ENCODE data around the gene MX2.

Gene MX2

GRCh38 chr21:41431788-41432548 lies 70.1 kb downstream of the MX2 start:
- no peak overlapping the region for H3K4me3 ChIP-seq (ENCODE audit: low read depth in 1 of 2, low read length in 2 of 2)
- H3K9ac ChIP-seq (ENCODE audit: low read depth in 1 of 2, low read length in 2 of 2), result no peak overlapping the region
- no peaks in the 10 kb centered on the region for H3K9me3 ChIP-seq (ENCODE audit: control insufficient read depth in 1 of 2, low read length in 2 of 2)
- H3K27ac ChIP-seq (ENCODE audit: low read depth, low read length), result no peak overlapping the region
- H3K36me3 ChIP-seq (ENCODE audit: control insufficient read depth in 1 of 2, insufficient read depth in 2 of 2, low read length in 2 of 2), result peaks cover 30 to 74% of the 10 kb centered on the region in 2 donors
- H3K4me1 ChIP-seq (ENCODE audit: control insufficient read depth in 1 of 2, insufficient read depth in 2 of 2, low read length in 2 of 2), result peaks cover 16% of the 10 kb centered on the region in 2 donors
- H3K27me3 ChIP-seq (ENCODE audit: control insufficient read depth in 1 of 2, insufficient read depth in 2 of 2, low read length in 2 of 2), result no peaks in the 10 kb centered on the region

GRCh38 chr21:41432562-41433460 lies 71.0 kb downstream of the MX2 start:
- no peaks in the 10 kb centered on the region for H3K9me3 ChIP-seq (ENCODE audit: control insufficient read depth in 1 of 2, low read length in 2 of 2)
- H3K9ac ChIP-seq (ENCODE audit: low read depth in 1 of 2, low read length in 2 of 2), result peak overlapping the region in 1 of 2 donors; percentile 14
- H3K4me3 ChIP-seq (ENCODE audit: low read depth in 1 of 2, low read length in 2 of 2), result no peak overlapping the region
- peaks cover 13 to 14% of the 10 kb centered on the region in 2 donors for H3K4me1 ChIP-seq (ENCODE audit: control insufficient read depth in 1 of 2, insufficient read depth in 2 of 2, low read length in 2 of 2)
- no peaks in the 10 kb centered on the region for H3K27me3 ChIP-seq (ENCODE audit: control insufficient read depth in 1 of 2, insufficient read depth in 2 of 2, low read length in 2 of 2)
- H3K36me3 ChIP-seq (ENCODE audit: control insufficient read depth in 1 of 2, insufficient read depth in 2 of 2, low read length in 2 of 2), result peaks cover 31 to 81% of the 10 kb centered on the region in 2 donors
- no peak overlapping the region for H3K27ac ChIP-seq (ENCODE audit: low read depth, low read length)

GRCh38 chr21:41433566-41433965 lies 71.7 kb downstream of the MX2 start:
- H3K36me3 ChIP-seq (ENCODE audit: control insufficient read depth in 1 of 2, insufficient read depth in 2 of 2, low read length in 2 of 2), result peaks cover 26 to 83% of the 10 kb centered on the region in 2 donors
- no peak overlapping the region for H3K27ac ChIP-seq (ENCODE audit: low read depth, low read length)
- peaks cover 13 to 14% of the 10 kb centered on the region in 2 donors for H3K4me1 ChIP-seq (ENCODE audit: control insufficient read depth in 1 of 2, insufficient read depth in 2 of 2, low read length in 2 of 2)
- no peaks in the 10 kb centered on the region for H3K9me3 ChIP-seq (ENCODE audit: control insufficient read depth in 1 of 2, low read length in 2 of 2)
- H3K9ac ChIP-seq (ENCODE audit: low read depth in 1 of 2, low read length in 2 of 2), result no peak overlapping the region
- no peak overlapping the region for H3K4me3 ChIP-seq (ENCODE audit: low read depth in 1 of 2, low read length in 2 of 2)
- no peaks in the 10 kb centered on the region for H3K27me3 ChIP-seq (ENCODE audit: control insufficient read depth in 1 of 2, insufficient read depth in 2 of 2, low read length in 2 of 2)

GRCh38 chr21:41435706-41436105 lies 73.9 kb downstream of the MX2 start:
- no peak overlapping the region for H3K9ac ChIP-seq (ENCODE audit: low read depth in 1 of 2, low read length in 2 of 2)
- H3K27me3 ChIP-seq (ENCODE audit: control insufficient read depth in 1 of 2, insufficient read depth in 2 of 2, low read length in 2 of 2), result no peaks in the 10 kb centered on the region
- peaks cover 24 to 81% of the 10 kb centered on the region in 2 donors for H3K36me3 ChIP-seq (ENCODE audit: control insufficient read depth in 1 of 2, insufficient read depth in 2 of 2, low read length in 2 of 2)
- H3K9me3 ChIP-seq (ENCODE audit: control insufficient read depth in 1 of 2, low read length in 2 of 2), result no peaks in the 10 kb centered on the region
- H3K4me3 ChIP-seq (ENCODE audit: low read depth in 1 of 2, low read length in 2 of 2), result no peak overlapping the region
- H3K4me1 ChIP-seq (ENCODE audit: control insufficient read depth in 1 of 2, insufficient read depth in 2 of 2, low read length in 2 of 2), result peaks cover 13 to 14% of the 10 kb centered on the region in 2 donors
- H3K27ac ChIP-seq (ENCODE audit: low read depth, low read length), result no peak overlapping the region

GRCh38 chr21:41437729-41438128 lies 75.9 kb downstream of the MX2 start:
- H3K4me1 ChIP-seq (ENCODE audit: control insufficient read depth in 1 of 2, insufficient read depth in 2 of 2, low read length in 2 of 2), result peaks cover 5 to 6% of the 10 kb centered on the region in 2 donors
- no peak overlapping the region for H3K9ac ChIP-seq (ENCODE audit: low read depth in 1 of 2, low read length in 2 of 2)
- H3K27ac ChIP-seq (ENCODE audit: low read depth, low read length), result no peak overlapping the region
- no peaks in the 10 kb centered on the region for H3K27me3 ChIP-seq (ENCODE audit: control insufficient read depth in 1 of 2, insufficient read depth in 2 of 2, low read length in 2 of 2)
- no peak overlapping the region for H3K4me3 ChIP-seq (ENCODE audit: low read depth in 1 of 2, low read length in 2 of 2)
- H3K9me3 ChIP-seq (ENCODE audit: control insufficient read depth in 1 of 2, low read length in 2 of 2), result no peaks in the 10 kb centered on the region
- H3K36me3 ChIP-seq (ENCODE audit: control insufficient read depth in 1 of 2, insufficient read depth in 2 of 2, low read length in 2 of 2), result peaks cover 37 to 82% of the 10 kb centered on the region in 2 donors

DNA sequence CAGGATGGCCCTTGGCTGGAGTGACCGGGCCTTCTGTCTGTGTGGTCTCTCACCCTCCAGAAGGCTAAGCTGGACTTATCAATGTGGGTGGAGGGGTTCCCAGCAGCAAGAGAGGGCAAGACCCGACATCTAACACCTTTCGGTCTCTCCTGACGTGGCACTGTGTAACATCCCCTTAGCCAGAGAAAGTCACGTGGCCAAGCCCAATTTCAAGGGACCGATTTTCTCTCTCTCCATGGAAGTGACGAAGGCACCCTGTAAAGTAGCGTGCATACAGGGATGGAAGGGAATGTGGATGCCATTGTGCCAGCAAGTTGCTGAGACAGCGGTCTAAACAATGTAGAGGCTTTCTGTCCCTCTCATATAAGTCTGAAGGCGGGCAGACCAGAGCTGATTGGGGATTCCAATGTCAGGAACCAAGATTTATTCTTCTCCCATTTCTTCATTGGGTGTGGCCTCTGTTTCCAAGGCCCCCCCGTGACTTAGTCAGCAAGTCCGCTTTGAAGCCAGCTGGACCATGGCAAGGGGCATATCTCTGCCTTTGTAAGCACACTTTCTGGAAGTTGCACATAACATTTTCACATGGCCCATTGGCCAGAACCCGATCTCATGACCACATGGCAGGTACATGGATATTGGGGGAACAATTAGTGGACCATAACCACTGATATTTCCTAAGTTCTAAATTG lies 76.7 kb downstream of the MX2 start:
- Histone ChIP-seq H3K9ac (ENCODE audit: low read depth in 1 of 2, low read length in 2 of 2) (no peak overlapping the region), H3K4me3 (ENCODE audit: low read depth in 1 of 2, low read length in 2 of 2) (no peak overlapping the region), H3K4me1 (ENCODE audit: control insufficient read depth in 1 of 2, insufficient read depth in 2 of 2, low read length in 2 of 2) (no peaks in the 10 kb centered on the region), H3K9me3 (ENCODE audit: control insufficient read depth in 1 of 2, low read length in 2 of 2) (no peaks in the 10 kb centered on the region), H3K27me3 (ENCODE audit: control insufficient read depth in 1 of 2, insufficient read depth in 2 of 2, low read length in 2 of 2) (no peaks in the 10 kb centered on the region), H3K27ac (ENCODE audit: low read depth, low read length) (no peak overlapping the region), H3K36me3 (ENCODE audit: control insufficient read depth in 1 of 2, insufficient read depth in 2 of 2, low read length in 2 of 2) (peaks cover 38 to 82% of the 10 kb centered on the region in 2 donors)

DNA sequence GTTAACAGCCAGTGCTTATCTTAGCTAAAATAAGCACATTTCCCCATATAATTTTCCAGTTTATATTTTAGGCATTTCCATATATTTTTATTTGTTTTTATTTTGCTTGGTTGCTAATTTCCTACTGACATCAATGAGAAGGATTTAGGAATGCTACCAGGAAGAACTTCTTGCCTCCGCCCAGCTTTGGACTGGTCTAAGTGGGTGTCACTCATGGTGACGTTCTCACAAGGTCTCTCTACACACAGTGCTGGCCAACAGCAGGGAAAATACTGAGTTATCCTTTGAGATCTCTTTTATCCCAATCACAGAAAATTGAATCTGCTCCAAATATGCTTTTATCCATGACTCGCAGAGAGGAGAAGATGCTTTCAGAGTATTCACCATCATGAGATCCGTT lies 77.4 kb downstream of the MX2 start:
- Histone ChIP-seq H3K27ac (ENCODE audit: low read depth, low read length) (no peak overlapping the region), H3K4me3 (ENCODE audit: low read depth in 1 of 2, low read length in 2 of 2) (no peak overlapping the region), H3K36me3 (ENCODE audit: control insufficient read depth in 1 of 2, insufficient read depth in 2 of 2, low read length in 2 of 2) (peaks cover 36 to 84% of the 10 kb centered on the region in 2 donors), H3K9ac (ENCODE audit: low read depth in 1 of 2, low read length in 2 of 2) (no peak overlapping the region), H3K9me3 (ENCODE audit: control insufficient read depth in 1 of 2, low read length in 2 of 2) (no peaks in the 10 kb centered on the region), H3K4me1 (ENCODE audit: control insufficient read depth in 1 of 2, insufficient read depth in 2 of 2, low read length in 2 of 2) (no peaks in the 10 kb centered on the region), H3K27me3 (ENCODE audit: control insufficient read depth in 1 of 2, insufficient read depth in 2 of 2, low read length in 2 of 2) (no peaks in the 10 kb centered on the region)

DNA sequence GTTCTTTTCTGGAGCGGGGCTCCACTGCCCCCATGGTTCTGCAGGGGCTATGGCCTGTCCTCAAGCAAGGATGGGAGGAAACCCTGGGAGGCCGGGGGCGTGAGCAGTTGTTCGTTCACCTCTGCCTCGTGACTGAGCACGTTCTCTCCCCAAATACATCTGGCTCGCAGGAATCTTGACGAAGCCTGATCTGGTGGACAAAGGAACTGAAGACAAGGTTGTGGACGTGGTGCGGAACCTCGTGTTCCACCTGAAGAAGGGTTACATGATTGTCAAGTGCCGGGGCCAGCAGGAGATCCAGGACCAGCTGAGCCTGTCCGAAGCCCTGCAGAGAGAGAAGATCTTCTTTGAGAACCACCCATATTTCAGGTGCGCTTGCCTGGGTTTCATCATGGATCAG lies 79.7 kb downstream of the MX2 start:
- peaks cover 36 to 83% of the 10 kb centered on the region in 2 donors for H3K36me3 ChIP-seq (ENCODE audit: control insufficient read depth in 1 of 2, insufficient read depth in 2 of 2, low read length in 2 of 2)

DNA sequence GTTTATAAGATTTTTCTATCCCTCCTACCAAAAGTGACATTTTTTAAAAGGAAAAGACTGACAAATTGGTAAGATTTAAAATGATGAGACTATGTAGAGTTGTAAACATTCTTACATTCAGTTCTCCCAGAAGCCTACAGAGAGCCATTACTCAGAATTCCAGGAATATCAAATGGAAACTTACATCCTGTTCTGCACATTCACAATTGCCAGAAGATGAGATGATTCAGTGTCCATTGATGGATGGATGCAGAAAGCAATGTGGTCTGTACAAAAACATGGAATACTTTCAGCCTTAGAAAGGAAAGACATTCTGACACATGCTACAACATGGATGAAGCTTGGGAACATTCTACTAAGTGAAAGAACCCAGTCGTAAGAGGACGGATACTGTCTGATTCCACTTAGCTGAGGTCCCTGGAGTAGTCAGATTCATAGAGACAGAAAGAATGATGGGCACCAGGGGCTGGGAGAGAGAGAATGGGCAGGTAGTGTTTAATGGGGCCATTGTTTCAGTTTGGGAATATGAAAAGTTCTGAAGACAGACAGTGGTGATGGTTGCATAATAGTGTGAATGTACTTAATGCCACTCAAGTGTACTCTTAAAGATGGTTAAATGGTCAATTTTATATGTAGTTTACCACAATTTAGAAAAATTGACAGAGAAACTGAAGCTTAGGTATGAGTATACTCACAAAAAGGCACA lies 80.8 kb downstream of the MX2 start:
- Histone ChIP-seq H3K4me3 (ENCODE audit: low read depth in 1 of 2, low read length in 2 of 2) (no peak overlapping the region), H3K9ac (ENCODE audit: low read depth in 1 of 2, low read length in 2 of 2) (no peak overlapping the region), H3K9me3 (ENCODE audit: control insufficient read depth in 1 of 2, low read length in 2 of 2) (no peaks in the 10 kb centered on the region), H3K27ac (ENCODE audit: low read depth, low read length) (no peak overlapping the region), H3K4me1 (ENCODE audit: control insufficient read depth in 1 of 2, insufficient read depth in 2 of 2, low read length in 2 of 2) (no peaks in the 10 kb centered on the region), H3K27me3 (ENCODE audit: control insufficient read depth in 1 of 2, insufficient read depth in 2 of 2, low read length in 2 of 2) (no peaks in the 10 kb centered on the region), H3K36me3 (ENCODE audit: control insufficient read depth in 1 of 2, insufficient read depth in 2 of 2, low read length in 2 of 2) (peaks cover 41 to 83% of the 10 kb centered on the region in 2 donors)

More for the DNA sequence above, 79.7 kb downstream of the MX2 start:
- Histone ChIP-seq H3K9me3 (ENCODE audit: control insufficient read depth in 1 of 2, low read length in 2 of 2) (no peaks in the 10 kb centered on the region), H3K4me3 (ENCODE audit: low read depth in 1 of 2, low read length in 2 of 2) (no peak overlapping the region), H3K27me3 (ENCODE audit: control insufficient read depth in 1 of 2, insufficient read depth in 2 of 2, low read length in 2 of 2) (no peaks in the 10 kb centered on the region), H3K9ac (ENCODE audit: low read depth in 1 of 2, low read length in 2 of 2) (no peak overlapping the region), H3K27ac (ENCODE audit: low read depth, low read length) (no peak overlapping the region), H3K4me1 (ENCODE audit: control insufficient read depth in 1 of 2, insufficient read depth in 2 of 2, low read length in 2 of 2) (no peaks in the 10 kb centered on the region)

Data from duodenal mucosa (tissue), 2 donors.